IPS DF 6.9 (cell line): ENCODE data around the gene FAM200A.
"Not testable (repeated sequence)": the region's sequence is repeated elsewhere in the genome, so short reads cannot be mapped to it uniquely, and the experiment has no call there.

Source experiments
- DNase-seq: peaks from one replicate; pipeline ENCODE4 v3.0.0-alpha.2; 2013; ENCODE audit warnings: low read depth, low spot score
- H3K27ac ChIP-seq: one replicate; pipeline ENCODE4 v1.5.1; 2013; ENCODE audit warnings: low read length, control low read depth
- H3K27me3 ChIP-seq: 2 replicates; pipeline ENCODE4 v1.6.1; 2013; ENCODE audit warnings: mild to moderate bottlenecking, low read length; ENCODE audit not compliant: control insufficient read depth, insufficient read depth
- H3K36me3 ChIP-seq: 2 replicates; pipeline ENCODE4 v1.6.1; 2013; ENCODE audit warnings: low read length; ENCODE audit not compliant: control insufficient read depth, insufficient read depth
- H3K4me1 ChIP-seq: 2 replicates; pipeline ENCODE4 v1.6.1; 2013; ENCODE audit warnings: low read length; ENCODE audit not compliant: control insufficient read depth, insufficient read depth
- H3K4me3 ChIP-seq: 2 replicates; pipeline ENCODE4 v1.5.1; 2013; ENCODE audit warnings: mild to moderate bottlenecking, low read length
- H3K9me3 ChIP-seq: 2 replicates; pipeline ENCODE4 v1.6.1; 2013; ENCODE audit warnings: low read length, inconsistent platforms; ENCODE audit not compliant: control insufficient read depth, insufficient read depth
- WGBS: extraction: QIAGEN DNeasy Blood & Tissue Kit; methylation state at CpG from one replicate; pipeline ENCODE4 v1.1.7; 2013; ENCODE audit warnings: mixed read lengths, missing lambda C conversion rate; ENCODE audit not compliant: insufficient read length, insufficient coverage; 5-methylcytosine and 5-hydroxymethylcytosine counted together

The FAM200A gene

DNA sequence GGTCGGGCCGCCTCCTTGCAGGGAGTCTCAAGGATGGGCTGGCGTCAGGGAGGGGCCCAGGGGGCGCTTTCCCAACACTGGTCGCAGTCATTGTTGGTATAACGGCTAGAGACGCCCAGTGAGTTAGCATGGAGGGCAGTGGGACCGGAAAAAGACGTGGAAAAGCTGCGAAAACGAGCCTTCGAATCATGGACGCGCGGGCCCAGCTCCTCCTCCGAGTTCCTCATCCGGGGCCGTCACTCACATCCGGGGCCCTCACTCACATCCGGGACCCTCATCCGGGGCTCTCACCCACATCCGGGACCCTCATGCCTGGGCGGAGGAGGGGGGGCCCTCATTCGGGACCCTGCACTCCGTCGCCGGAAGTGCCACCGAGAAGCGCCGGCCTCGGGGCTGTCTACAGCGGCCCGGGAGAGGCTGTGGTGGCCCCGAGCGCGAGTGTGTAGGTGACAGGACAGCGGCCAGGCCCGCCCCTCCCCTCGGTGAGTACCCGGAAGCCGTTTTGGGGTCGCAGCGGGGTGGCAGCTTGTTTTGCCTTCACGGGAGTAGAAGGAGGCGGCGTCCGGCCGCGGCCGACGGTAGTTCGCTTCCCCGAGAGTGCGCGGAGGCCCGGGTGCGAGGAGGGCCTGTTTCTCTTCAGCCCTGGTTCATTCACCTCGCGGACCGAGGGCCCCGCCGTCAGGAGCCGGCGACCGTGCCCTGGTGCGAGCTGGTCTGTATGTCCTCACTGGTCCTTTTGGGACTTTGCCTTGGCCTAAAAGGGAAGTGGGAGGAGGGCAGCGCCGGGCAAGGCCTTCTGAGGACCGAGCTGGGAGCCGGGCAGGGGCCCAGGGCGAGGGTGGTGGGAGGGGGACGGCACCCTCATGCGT is 6.6 kb upstream of the FAM200A start, which contains the start of gene ZNF655:
Gene ZNF655, plus strand, starts transcription at position 337 of the 869 bp plus-strand sequence. CDS start 1,918 bp downstream, outside the sequence.
- Histone ChIP-seq H3K9me3 (no peaks in the 10 kb centered on the region), H3K27me3 (no peaks in the 10 kb centered on the region), H3K4me1 (no peaks in the 10 kb centered on the region), H3K4me3 (peak within 1 kb of the TSS; percentile 99), H3K27ac (no peak within 1 kb of the TSS), H3K36me3 (peaks cover 10% of the 10 kb centered on the region; the same call in 1 of the 2 replicates)
- WGBS = no CpG with 5 or more reads among the region's 73 CpGs
- DNase-seq = peak; percentile 71

GRCh38 chr7:99557940-99558305 is 6.0 kb upstream of the FAM200A start:
- no peak overlapping the region for H3K27ac ChIP-seq
- H3K9me3 ChIP-seq = no peaks in the 10 kb centered on the region
- H3K36me3 ChIP-seq = peaks cover 10% of the 10 kb centered on the region; the same call in 1 of the 2 replicates
- H3K27me3 ChIP-seq = no peaks in the 10 kb centered on the region
- peak overlapping the region; percentile 99 for H3K4me3 ChIP-seq
- WGBS = no CpG with 5 or more reads among the region's 17 CpGs
- no peak for DNase-seq
- no peaks in the 10 kb centered on the region for H3K4me1 ChIP-seq

DNA sequence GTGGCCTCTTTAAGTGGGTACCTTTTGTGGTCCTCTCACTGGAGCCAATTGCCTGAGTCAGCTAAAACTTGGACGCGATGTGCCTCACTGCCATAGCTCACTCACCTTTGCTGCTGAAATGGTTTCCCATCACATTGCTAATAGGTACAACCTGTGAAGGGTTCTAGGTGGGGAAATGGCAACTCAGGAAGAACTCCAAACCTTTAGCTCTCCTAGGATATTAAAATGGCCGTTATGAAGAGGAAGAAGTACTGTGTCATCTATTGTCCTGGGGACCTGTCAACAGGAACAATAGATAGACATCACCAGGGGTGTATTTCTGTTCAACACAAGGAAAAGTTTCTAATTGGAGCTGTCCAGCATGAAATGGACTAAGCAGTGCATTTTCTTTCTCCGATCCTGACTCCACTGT is 5.3 kb upstream of the FAM200A start:
- H3K27ac ChIP-seq = no peak overlapping the region
- DNase-seq = no peak
- peaks cover 8% of the 10 kb centered on the region; the same call in 1 of the 2 replicates for H3K36me3 ChIP-seq
- H3K27me3 ChIP-seq = no peaks in the 10 kb centered on the region
- H3K4me1 ChIP-seq = no peaks in the 10 kb centered on the region
- WGBS = no CpG with 5 or more reads among the region's 4 CpGs
- no peak overlapping the region for H3K4me3 ChIP-seq
- no peaks in the 10 kb centered on the region for H3K9me3 ChIP-seq

- H3K4me1 ChIP-seq = no peaks in the 10 kb centered on the region
- no CpG with 5 or more reads among the region's 2 CpGs for WGBS
- no peak overlapping the region for H3K4me3 ChIP-seq
- no peak overlapping the region for H3K27ac ChIP-seq
- no peak for DNase-seq
- no peaks in the 10 kb centered on the region for H3K9me3 ChIP-seq
- H3K36me3 ChIP-seq = no peaks in the 10 kb centered on the region
- H3K27me3 ChIP-seq = no peaks in the 10 kb centered on the region
These were observed 3.0 kb upstream of the FAM200A start for GRCh38 chr7:99554939-99555338.

- no peak for DNase-seq
- H3K4me3 ChIP-seq = no peak overlapping the region
- H3K9me3 ChIP-seq = no peaks in the 10 kb centered on the region
- H3K4me1 ChIP-seq = no peaks in the 10 kb centered on the region
- no CpG with 5 or more reads among the region's 4 CpGs for WGBS
- H3K27ac ChIP-seq = no peak overlapping the region
- no peaks in the 10 kb centered on the region for H3K27me3 ChIP-seq
- peaks cover under 1% of the 10 kb centered on the region; the same call in 1 of the 2 replicates for H3K36me3 ChIP-seq
These were observed 1.1 kb upstream of the FAM200A start for GRCh38 chr7:99553039-99553438.

GRCh38 chr7:99551334-99551733 is 580 bp downstream of the FAM200A start:
- Histone ChIP-seq H3K9me3 (no peaks in the 10 kb centered on the region), H3K36me3 (peaks cover 3% of the 10 kb centered on the region; the same call in 1 of the 2 replicates), H3K27ac (no peak overlapping the region), H3K4me1 (no peaks in the 10 kb centered on the region), H3K27me3 (no peaks in the 10 kb centered on the region), H3K4me3 (peak overlapping the region; percentile 88; the same call in 1 of the 2 replicates)
- DNase-seq = no peak
- WGBS = no CpG with 5 or more reads among the region's 15 CpGs

GRCh38 chr7:99549545-99549944 is 2.4 kb downstream of the FAM200A start:
- H3K36me3 ChIP-seq, H3K27ac ChIP-seq, H3K4me3 ChIP-seq, H3K9me3 ChIP-seq, DNase-seq, H3K4me1 ChIP-seq, H3K27me3 ChIP-seq: not testable (repeated sequence)
- no CpG with 5 or more reads among the region's 2 CpGs for WGBS

- no CpG with 5 or more reads among the region's 5 CpGs for WGBS
- H3K27ac ChIP-seq, H3K36me3 ChIP-seq, H3K9me3 ChIP-seq, DNase-seq, H3K4me3 ChIP-seq, H3K27me3 ChIP-seq, H3K4me1 ChIP-seq: not testable (repeated sequence)
These were observed 6.6 kb downstream of the FAM200A start for GRCh38 chr7:99545308-99545707.

DNA sequence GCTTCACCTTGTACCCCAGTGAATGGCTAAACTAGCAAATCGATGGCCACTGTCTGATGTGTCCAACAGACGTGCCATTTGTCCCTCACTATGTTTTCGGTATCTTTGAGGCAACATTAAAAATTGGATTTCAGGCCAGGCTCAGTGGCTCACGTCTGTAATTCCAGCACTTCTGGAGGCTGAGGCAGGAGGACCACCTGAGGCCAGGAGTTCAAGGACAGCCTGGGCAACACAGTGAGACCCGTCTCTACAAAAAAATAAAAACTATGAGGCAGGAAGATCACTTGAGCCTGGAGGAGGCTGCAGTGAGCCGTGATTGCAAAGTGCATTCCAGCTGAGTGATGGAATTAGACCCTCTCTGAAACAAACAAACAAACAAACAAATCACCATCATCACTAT is 8.0 kb downstream of the FAM200A start:
- Histone ChIP-seq H3K4me1 (no peaks in the 10 kb centered on the region), H3K27me3 (no peaks in the 10 kb centered on the region), H3K9me3 (peaks cover 2% of the 10 kb centered on the region), H3K36me3 (peaks cover 3% of the 10 kb centered on the region; the same call in 1 of the 2 replicates), H3K27ac (no peak overlapping the region), H3K4me3 (no peak overlapping the region)
- DNase-seq = no peak
- no CpG with 5 or more reads among the region's 6 CpGs for WGBS

DNA sequence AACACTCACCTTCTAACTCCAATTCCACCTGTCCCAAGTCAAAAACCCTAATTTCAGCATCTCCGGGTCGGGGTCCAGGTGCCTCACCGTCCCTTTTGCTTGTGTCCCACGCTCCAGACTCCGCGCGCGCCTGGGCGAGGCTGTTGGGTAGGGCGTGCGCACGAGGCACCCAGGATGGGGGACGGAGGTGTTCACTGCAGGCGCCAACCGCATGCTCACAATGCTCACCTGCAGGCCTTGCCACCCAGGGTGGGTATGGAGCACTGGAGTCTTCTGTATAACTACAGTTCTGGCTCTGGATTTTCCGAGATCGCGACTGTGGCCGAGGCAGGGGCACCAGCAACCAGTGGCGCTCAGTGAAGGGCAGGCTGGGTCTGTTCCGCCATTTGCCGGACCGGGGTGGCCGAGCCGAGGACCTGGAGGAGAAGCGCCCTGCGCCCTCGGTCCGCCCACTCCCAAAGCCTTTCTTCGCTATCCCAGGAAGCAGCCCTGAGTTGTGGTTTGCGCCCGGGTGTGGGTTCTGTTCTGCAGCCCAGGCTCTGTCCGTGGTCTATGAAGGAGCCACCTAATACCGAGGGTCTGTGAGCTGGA is 8.7 kb downstream of the FAM200A start:
- no CpG with 5 or more reads among the region's 34 CpGs for WGBS
- H3K27me3 ChIP-seq = no peaks in the 10 kb centered on the region
- H3K36me3 ChIP-seq = peaks cover 3% of the 10 kb centered on the region; the same call in 1 of the 2 replicates
- H3K4me3 ChIP-seq = no peak overlapping the region
- H3K9me3 ChIP-seq = peaks cover 2% of the 10 kb centered on the region
- H3K27ac ChIP-seq = no peak overlapping the region
- no peak for DNase-seq
- H3K4me1 ChIP-seq = no peaks in the 10 kb centered on the region
